ENCODE measurements around the gene XRCC5.

XRCC5 gene

DNA sequence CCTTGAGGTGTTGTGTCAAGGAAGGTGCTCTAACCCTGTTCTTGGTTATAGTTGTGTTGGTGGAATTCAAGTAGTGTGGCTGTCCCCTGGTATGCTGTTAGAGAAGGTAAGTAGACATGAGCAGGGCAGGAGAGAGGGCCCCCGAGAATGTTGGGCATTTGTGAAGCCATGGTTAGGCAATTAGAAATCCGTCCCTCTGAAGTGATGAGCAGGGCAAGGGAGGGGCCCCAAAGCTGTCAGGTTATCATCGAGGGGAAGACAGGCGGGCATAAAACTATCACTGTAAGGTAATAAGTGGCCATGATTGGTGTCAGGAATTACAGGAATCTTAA, 5.2 kb downstream of the XRCC5 start:
- H3K9me3 ChIP-seq = no peaks in the 10 kb centered on the region
- peak overlapping the region; percentile 40 to 79 for H3K27ac ChIP-seq
- TF ChIP-seq, protein P1, sequence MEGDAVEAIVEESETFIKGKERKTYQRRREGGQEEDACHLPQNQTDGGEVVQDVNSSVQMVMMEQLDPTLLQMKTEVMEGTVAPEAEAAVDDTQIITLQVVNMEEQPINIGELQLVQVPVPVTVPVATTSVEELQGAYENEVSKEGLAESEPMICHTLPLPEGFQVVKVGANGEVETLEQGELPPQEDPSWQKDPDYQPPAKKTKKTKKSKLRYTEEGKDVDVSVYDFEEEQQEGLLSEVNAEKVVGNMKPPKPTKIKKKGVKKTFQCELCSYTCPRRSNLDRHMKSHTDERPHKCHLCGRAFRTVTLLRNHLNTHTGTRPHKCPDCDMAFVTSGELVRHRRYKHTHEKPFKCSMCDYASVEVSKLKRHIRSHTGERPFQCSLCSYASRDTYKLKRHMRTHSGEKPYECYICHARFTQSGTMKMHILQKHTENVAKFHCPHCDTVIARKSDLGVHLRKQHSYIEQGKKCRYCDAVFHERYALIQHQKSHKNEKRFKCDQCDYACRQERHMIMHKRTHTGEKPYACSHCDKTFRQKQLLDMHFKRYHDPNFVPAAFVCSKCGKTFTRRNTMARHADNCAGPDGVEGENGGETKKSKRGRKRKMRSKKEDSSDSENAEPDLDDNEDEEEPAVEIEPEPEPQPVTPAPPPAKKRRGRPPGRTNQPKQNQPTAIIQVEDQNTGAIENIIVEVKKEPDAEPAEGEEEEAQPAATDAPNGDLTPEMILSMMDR (IDR thresholded peaks at IDR 0.05) = no peak
- no peaks in the 10 kb centered on the region for H3K27me3 ChIP-seq
- H3K4me1 ChIP-seq = peaks cover 0 to 58% (median 32%) of the 10 kb centered on the region in 4 donors
- intact Hi-C loops (cut with DNase I; ENCODE audit: low total_unique reads) = no loop called here
- DNase-seq = no peak
- H3K36me3 ChIP-seq = peaks cover 36 to 69% (median 44%) of the 10 kb centered on the region in 3 donors
- no peak overlapping the region for H3K4me3 ChIP-seq

DNA sequence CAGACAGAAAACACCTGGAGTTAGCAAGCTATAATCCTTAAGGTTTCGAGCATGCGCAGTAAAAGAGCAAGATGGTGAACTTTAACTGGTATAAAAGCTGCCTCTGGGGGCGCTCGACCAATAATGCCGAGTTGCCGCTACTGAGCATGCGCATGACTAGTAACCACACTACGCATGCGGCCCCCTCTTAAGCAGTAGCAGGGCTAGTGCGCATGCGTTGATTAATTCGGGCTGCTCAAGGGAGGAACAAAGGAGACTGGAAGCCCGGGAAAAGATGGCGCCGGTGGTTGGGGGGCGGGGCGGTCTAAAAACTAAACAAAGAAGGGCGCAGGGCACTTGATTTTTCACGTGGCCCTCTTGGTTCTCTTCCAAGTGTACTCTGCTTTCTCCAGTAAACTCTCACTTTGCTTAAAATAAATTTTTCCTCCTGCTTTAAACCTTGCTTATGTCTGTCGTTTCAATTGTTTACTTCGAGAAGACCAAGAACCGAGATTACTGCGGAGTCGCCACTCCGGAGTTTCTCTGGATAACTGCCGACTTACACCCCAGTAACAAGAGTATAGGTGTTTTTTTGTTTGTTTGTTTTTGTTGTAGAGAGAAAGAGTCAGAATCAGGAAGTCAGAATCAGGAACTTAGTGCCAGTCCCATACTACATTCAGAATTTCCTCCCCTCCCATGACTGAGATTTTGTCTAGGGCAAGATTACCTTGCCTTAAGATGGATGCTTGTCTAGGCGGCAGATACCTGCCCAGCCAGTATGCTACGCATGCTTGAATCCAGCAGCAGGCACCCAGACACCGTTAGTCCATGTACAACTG, 5.8 kb downstream of the XRCC5 start:
- Histone ChIP-seq H3K27me3 (no peaks in the 10 kb centered on the region), H3K4me1 (peaks cover 0 to 61% (median 31%) of the 10 kb centered on the region in 4 donors), H3K4me3 (peak overlapping the region; percentile 52 to 54), H3K27ac (peak overlapping the region; percentile 79 to 81), H3K9me3 (no peaks in the 10 kb centered on the region), H3K36me3 (peaks cover 42 to 75% (median 50%) of the 10 kb centered on the region in 3 donors)
- peak; percentile 99 for DNase-seq
- TF ChIP-seq, protein P1 (IDR thresholded peaks at IDR 0.05) = peak; percentile 77 to 89
- intact Hi-C loops (cut with DNase I; ENCODE audit: low total_unique reads) = no loop called here

DNA sequence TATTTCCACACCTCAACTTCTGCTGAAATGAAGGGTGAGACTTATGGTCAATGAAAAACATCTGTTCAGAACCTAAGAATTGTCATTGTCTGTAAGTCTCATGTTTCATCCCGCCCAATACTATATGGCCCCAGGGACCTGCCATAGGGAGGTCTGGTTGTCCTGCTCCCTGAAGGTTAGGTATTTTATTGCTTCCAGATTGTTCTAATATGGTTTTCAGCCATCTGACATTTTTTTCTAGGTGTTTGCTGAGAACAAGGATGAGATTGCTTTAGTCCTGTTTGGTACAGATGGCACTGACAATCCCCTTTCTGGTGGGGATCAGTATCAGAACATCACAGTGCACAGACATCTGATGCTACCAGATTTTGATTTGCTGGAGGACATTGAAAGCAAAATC, 7.3 kb downstream of the XRCC5 start:
- intact Hi-C loops (cut with DNase I; ENCODE audit: low total_unique reads) = no loop called here
- no peak for DNase-seq
- Histone ChIP-seq H3K27me3 (no peaks in the 10 kb centered on the region), H3K4me1 (peaks cover 0 to 46% (median 18%) of the 10 kb centered on the region in 4 donors), H3K36me3 (peaks cover 57 to 80% (median 65%) of the 10 kb centered on the region in 3 donors), H3K9me3 (no peaks in the 10 kb centered on the region), H3K27ac (no peak overlapping the region), H3K4me3 (no peak overlapping the region)
- TF ChIP-seq, protein P1 (IDR thresholded peaks at IDR 0.05) = no peak

DNA sequence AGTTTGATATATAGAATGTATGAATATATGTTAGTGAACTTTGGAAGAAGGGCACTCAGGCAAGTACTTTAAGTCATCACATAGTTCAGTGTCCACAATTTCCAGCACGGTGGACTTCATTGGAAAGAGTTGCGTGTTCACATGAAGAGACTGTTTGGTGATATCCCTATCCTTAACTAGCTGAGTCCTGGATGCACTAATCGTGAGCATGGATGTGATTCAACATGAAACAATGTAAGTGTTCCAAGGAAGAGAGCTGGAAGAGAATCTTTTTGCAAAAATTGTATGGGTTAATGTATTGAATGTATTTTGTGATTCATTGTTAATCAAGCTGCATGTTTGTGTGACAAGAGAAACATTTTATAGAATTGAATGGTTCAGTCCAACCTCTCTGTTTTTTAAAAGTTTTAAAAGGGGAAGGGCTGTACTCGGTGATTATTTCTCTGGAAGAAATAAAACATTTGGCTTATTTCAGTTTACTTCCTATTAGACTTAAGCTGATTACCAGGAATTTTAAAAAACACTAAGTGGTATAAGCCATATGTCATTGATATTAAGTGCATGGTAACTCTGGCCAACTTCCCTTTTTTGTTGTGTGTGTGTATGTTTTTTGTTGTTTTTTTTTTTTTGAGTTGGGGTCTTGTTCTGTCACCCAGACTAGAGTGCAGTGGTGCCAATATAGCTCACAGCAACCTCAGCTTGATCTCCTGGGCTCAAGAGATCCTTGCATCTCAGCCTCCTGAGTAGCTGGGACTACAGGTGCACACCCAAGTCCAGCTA, 8.6 kb downstream of the XRCC5 start:
- Histone ChIP-seq H3K36me3 (peaks cover 66 to 81% (median 74%) of the 10 kb centered on the region in 3 donors), H3K4me3 (no peak overlapping the region), H3K27ac (no peak overlapping the region), H3K9me3 (no peaks in the 10 kb centered on the region), H3K4me1 (peaks cover 0 to 34% (median 15%) of the 10 kb centered on the region in 4 donors), H3K27me3 (no peaks in the 10 kb centered on the region)
- TF ChIP-seq, protein P1 (IDR thresholded peaks at IDR 0.05) = no peak
- DNase-seq = no peak
- intact Hi-C loops (cut with DNase I; ENCODE audit: low total_unique reads) = no loop called here

DNA sequence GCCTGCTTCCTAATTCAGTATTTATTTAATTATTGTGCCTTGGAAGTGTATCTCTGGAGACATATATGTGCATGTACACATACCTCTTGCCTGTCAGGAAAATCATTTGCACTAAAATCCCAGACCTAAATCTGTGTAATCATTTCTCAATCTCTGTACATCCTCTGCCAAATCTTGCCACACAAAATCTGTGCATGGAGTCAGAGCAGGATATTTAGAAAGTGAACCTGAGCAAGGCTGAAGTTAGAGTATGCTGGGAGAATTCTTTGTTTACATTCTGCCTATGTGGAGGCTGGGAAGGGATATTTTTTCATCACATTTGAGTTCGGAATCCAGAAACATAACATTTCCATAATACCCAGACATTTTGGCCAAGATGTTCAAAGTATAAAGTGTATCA, 9.3 kb downstream of the XRCC5 start:
- TF ChIP-seq, protein P1 (IDR thresholded peaks at IDR 0.05) = no peak
- no peak overlapping the region for H3K4me3 ChIP-seq
- no peak for DNase-seq
- peaks cover 66 to 81% (median 74%) of the 10 kb centered on the region in 3 donors for H3K36me3 ChIP-seq
- H3K9me3 ChIP-seq = no peaks in the 10 kb centered on the region
- intact Hi-C loops (cut with DNase I; ENCODE audit: low total_unique reads) = no loop called here
- H3K27ac ChIP-seq = no peak overlapping the region
- H3K27me3 ChIP-seq = no peaks in the 10 kb centered on the region
- H3K4me1 ChIP-seq = peaks cover 0 to 34% (median 13%) of the 10 kb centered on the region in 4 donors
